Measurements from ENCODE around the gene LYZ. TPM values are rescaled to one million over a fixed set of nuclear protein-coding genes. Genes with fewer than 3 reads are reported as not detected.

Gene LYZ
- total and polyA plus RNA-seq, 2 donors (not counting 1 experiment from before 2014, with no cell fraction given) = 0.17 TPM; not detected in 1

- TF ChIP-seq CTCF (conservative IDR thresholded peaks at IDR 0.05 in 1 of 2, IDR thresholded peaks at IDR 0.05 in 1 of 2; ENCODE audit: low read depth in 1 of 2, low read length in 2 of 2) (no peak), EZH2 (IDR thresholded peaks at IDR 0.05; ENCODE audit: low read length, missing control alignments) (no peak)
- Histone ChIP-seq H3K4me2 (ENCODE audit: extremely low read depth, insufficient read depth, low read length) (no peak overlapping the region), H3K9ac (ENCODE audit: insufficient read depth, low read length) (no peak overlapping the region), H3K4me1 (ENCODE audit: control insufficient read depth, extremely low read depth, insufficient read depth, low read length) (no peaks in the 10 kb centered on the region), H3K27ac (ENCODE audit: insufficient read depth, low read length) (no peak overlapping the region), H3K79me2 (ENCODE audit: control insufficient read depth, insufficient read depth, low read length) (no peaks in the 10 kb centered on the region), H2AFZ (ENCODE audit: low read length) (no peak overlapping the region), H4K20me1 (ENCODE audit: control insufficient read depth, extremely low read depth, insufficient read depth, low read length) (no peaks in the 10 kb centered on the region), H3K9me3 (ENCODE audit: control insufficient read depth, insufficient read depth, low read depth, low read length) (no peaks in the 10 kb centered on the region), H3K4me3 (replicated peaks in 1 of 4; ENCODE audit: control extremely low read depth in 1 of 4, insufficient read depth in 1 of 4, low read depth in 3 of 4, low read length in 4 of 4) (no peak overlapping the region), H3K36me3 (ENCODE audit: control insufficient read depth, insufficient read depth, low read length) (no peaks in the 10 kb centered on the region), H3K27me3 (ENCODE audit: control insufficient read depth, insufficient read depth, low read length) (peaks cover 22% of the 10 kb centered on the region)
- no peak for DNase-seq (ENCODE audit: low read depth in 2 of 2)
Observed at GRCh38 chr12:69334158-69334557, 14.0 kb upstream of the LYZ start.

GRCh38 chr12:69337311-69338090 is 10.7 kb upstream of the LYZ start:
- no peak overlapping the region for H3K4me3 ChIP-seq (replicated peaks in 1 of 4; ENCODE audit: control extremely low read depth in 1 of 4, insufficient read depth in 1 of 4, low read depth in 3 of 4, low read length in 4 of 4)
- no peak overlapping the region for H3K9ac ChIP-seq (ENCODE audit: insufficient read depth, low read length)
- no peaks in the 10 kb centered on the region for H4K20me1 ChIP-seq (ENCODE audit: control insufficient read depth, extremely low read depth, insufficient read depth, low read length)
- no peak overlapping the region for H2AFZ ChIP-seq (ENCODE audit: low read length)
- peaks cover 2% of the 10 kb centered on the region for H3K27me3 ChIP-seq (ENCODE audit: control insufficient read depth, insufficient read depth, low read length)
- TF ChIP-seq EZH2 (IDR thresholded peaks at IDR 0.05; ENCODE audit: low read length, missing control alignments) (no peak), CTCF (conservative IDR thresholded peaks at IDR 0.05 in 1 of 2, IDR thresholded peaks at IDR 0.05 in 1 of 2; ENCODE audit: low read depth in 1 of 2, low read length in 2 of 2) (no peak)
- no peaks in the 10 kb centered on the region for H3K79me2 ChIP-seq (ENCODE audit: control insufficient read depth, insufficient read depth, low read length)
- no peak for DNase-seq (ENCODE audit: low read depth in 2 of 2)
- H3K36me3 ChIP-seq (ENCODE audit: control insufficient read depth, insufficient read depth, low read length) = no peaks in the 10 kb centered on the region
- no peak overlapping the region for H3K27ac ChIP-seq (ENCODE audit: insufficient read depth, low read length)
- H3K9me3 ChIP-seq (ENCODE audit: control insufficient read depth, insufficient read depth, low read depth, low read length) = no peaks in the 10 kb centered on the region
- no peaks in the 10 kb centered on the region for H3K4me1 ChIP-seq (ENCODE audit: control insufficient read depth, extremely low read depth, insufficient read depth, low read length)
- H3K4me2 ChIP-seq (ENCODE audit: extremely low read depth, insufficient read depth, low read length) = no peak overlapping the region

GRCh38 chr12:69338120-69338859 is 9.9 kb upstream of the LYZ start:
- TF ChIP-seq EZH2 (IDR thresholded peaks at IDR 0.05; ENCODE audit: low read length, missing control alignments) (no peak), CTCF (conservative IDR thresholded peaks at IDR 0.05 in 1 of 2, IDR thresholded peaks at IDR 0.05 in 1 of 2; ENCODE audit: low read depth in 1 of 2, low read length in 2 of 2) (no peak)
- H3K9me3 ChIP-seq (ENCODE audit: control insufficient read depth, insufficient read depth, low read depth, low read length) = no peaks in the 10 kb centered on the region
- no peaks in the 10 kb centered on the region for H3K36me3 ChIP-seq (ENCODE audit: control insufficient read depth, insufficient read depth, low read length)
- H2AFZ ChIP-seq (ENCODE audit: low read length) = no peak overlapping the region
- H3K9ac ChIP-seq (ENCODE audit: insufficient read depth, low read length) = no peak overlapping the region
- H4K20me1 ChIP-seq (ENCODE audit: control insufficient read depth, extremely low read depth, insufficient read depth, low read length) = no peaks in the 10 kb centered on the region
- H3K4me2 ChIP-seq (ENCODE audit: extremely low read depth, insufficient read depth, low read length) = no peak overlapping the region
- H3K27me3 ChIP-seq (ENCODE audit: control insufficient read depth, insufficient read depth, low read length) = peaks cover 4% of the 10 kb centered on the region
- no peak for DNase-seq (ENCODE audit: low read depth in 2 of 2)
- H3K79me2 ChIP-seq (ENCODE audit: control insufficient read depth, insufficient read depth, low read length) = no peaks in the 10 kb centered on the region
- H3K4me3 ChIP-seq (replicated peaks in 1 of 4; ENCODE audit: control extremely low read depth in 1 of 4, insufficient read depth in 1 of 4, low read depth in 3 of 4, low read length in 4 of 4) = no peak overlapping the region
- no peaks in the 10 kb centered on the region for H3K4me1 ChIP-seq (ENCODE audit: control insufficient read depth, extremely low read depth, insufficient read depth, low read length)
- H3K27ac ChIP-seq (ENCODE audit: insufficient read depth, low read length) = no peak overlapping the region
